ENCODE results near the gene RAB7A.

Gene RAB7A

DNA sequence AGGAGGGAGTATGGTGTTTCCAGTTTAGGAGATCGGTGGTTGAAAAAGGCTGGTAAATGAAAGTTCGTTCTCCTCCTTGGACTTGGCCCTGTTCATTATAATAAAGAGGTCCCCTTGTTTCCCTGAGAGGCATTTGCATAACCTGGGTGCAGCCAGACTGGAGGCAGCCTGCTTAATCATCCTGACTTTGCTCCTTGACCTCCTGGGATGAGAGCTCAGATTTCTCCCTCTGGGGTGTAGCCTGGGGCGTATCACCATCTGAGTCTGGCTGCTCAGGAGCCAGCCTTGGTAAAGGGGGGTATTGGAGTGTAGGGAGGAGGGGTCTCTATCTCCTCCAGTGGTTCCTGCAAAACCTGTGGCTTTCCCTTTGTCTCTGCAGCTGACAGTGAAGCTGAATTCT, 132.2 kb downstream of the RAB7A start:
- no peak for DNase-seq

GRCh38 chr3:128859630-128860029, 133.6 kb downstream of the RAB7A start:
- no peak for DNase-seq

DNA sequence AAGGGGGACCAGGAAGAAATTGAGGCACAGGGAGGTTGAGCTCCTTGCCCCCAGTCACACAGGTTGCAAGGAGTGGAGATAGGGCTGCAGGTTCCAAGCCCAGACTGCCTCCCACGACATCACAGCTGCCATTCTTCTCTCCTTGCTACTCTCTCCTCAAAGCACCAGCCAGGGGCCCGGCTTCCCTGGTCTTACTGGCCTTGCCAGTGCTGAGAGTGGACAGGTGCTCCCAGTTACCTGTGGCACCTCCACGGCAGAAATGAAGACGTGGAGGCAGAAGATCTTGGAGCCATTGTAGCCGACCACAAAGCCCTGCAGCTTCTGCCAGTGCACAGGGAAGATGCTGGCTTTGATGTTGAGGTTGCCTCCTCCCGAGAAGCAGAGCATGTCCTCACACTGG, 135.5 kb downstream of the RAB7A start:
- no peak for DNase-seq

GRCh38 chr3:128863560-128863959, 137.6 kb downstream of the RAB7A start:
- no peak for DNase-seq
